IPS-NIHi11 (cell line): ENCODE results near the gene SLC12A9.
"Not testable (repeated sequence)": the region's sequence is repeated elsewhere in the genome, so short reads cannot be mapped to it uniquely, and the experiment has no call there.

Experiments used
- DNase-seq: peaks from one replicate; pipeline ENCODE4 v3.0.0; 2012; ENCODE audit warnings: mixed read lengths, low spot score

Gene SLC12A9

GRCh38 chr7:100852048-100852872 lies at the start of gene SLC12A9:
Gene SLC12A9, plus strand, starts transcription at chr7:100852713. Its CDS starts 1,485 bp downstream, at chr7:100854198.
- DNase-seq: peak; percentile 99

GRCh38 chr7:100802951-100803350 lies 49.6 kb upstream of the SLC12A9 start:
- DNase-seq: no peak

GRCh38 chr7:100803398-100804161 lies 48.9 kb upstream of the SLC12A9 start:
- DNase-seq: peak; percentile 84

- DNase-seq: no peak
These were observed 47.7 kb upstream of the SLC12A9 start for GRCh38 chr7:100804681-100805431.

GRCh38 chr7:100806276-100806675 lies 46.2 kb upstream of the SLC12A9 start:
- DNase-seq: no peak

GRCh38 chr7:100806883-100807282 lies 45.6 kb upstream of the SLC12A9 start:
- DNase-seq: not testable (repeated sequence)

- no peak for DNase-seq
These were observed 44.1 kb upstream of the SLC12A9 start for GRCh38 chr7:100808354-100808875.

- no peak for DNase-seq
These were observed 41.0 kb upstream of the SLC12A9 start for GRCh38 chr7:100811480-100811879.

GRCh38 chr7:100812729-100813128 lies 39.8 kb upstream of the SLC12A9 start:
- no peak for DNase-seq

GRCh38 chr7:100816515-100816914 lies 36.0 kb upstream of the SLC12A9 start:
- DNase-seq: not testable (repeated sequence)

GRCh38 chr7:100817097-100817496 lies 35.4 kb upstream of the SLC12A9 start:
- peak; percentile 11 for DNase-seq

- peak; percentile 8 for DNase-seq
These were observed 34.1 kb upstream of the SLC12A9 start for GRCh38 chr7:100818366-100818765.

- no peak for DNase-seq
These were observed 33.7 kb upstream of the SLC12A9 start for GRCh38 chr7:100818825-100819224.

GRCh38 chr7:100819586-100819985 lies 32.9 kb upstream of the SLC12A9 start:
- no peak for DNase-seq

GRCh38 chr7:100822236-100823139 lies 30.0 kb upstream of the SLC12A9 start:
- no peak for DNase-seq

GRCh38 chr7:100823140-100823525 lies 29.4 kb upstream of the SLC12A9 start:
- DNase-seq: no peak

GRCh38 chr7:100823534-100823933 lies 29.0 kb upstream of the SLC12A9 start:
- no peak for DNase-seq

GRCh38 chr7:100824499-100825214 lies 27.9 kb upstream of the SLC12A9 start:
- DNase-seq: peak; percentile 6

GRCh38 chr7:100825215-100825671 lies 27.3 kb upstream of the SLC12A9 start:
- DNase-seq: peak; percentile 18
